Cerebellar nuclear complex (tissue), 1 donor: ENCODE data around the gene GAB2.
A peak's percentile ranks its signal among the peaks of the same experiment; 100 is the strongest.

Source experiments
- DNase-seq, 2 experiments: peaks; one replicate each; lab custom pipeline; 2025; lab: John Stamatoyannopoulos, UW

The GAB2 gene

GRCh38 chr11:78205691-78206090 is 211.9 kb downstream of the GAB2 start:
- no peak for DNase-seq

DNA sequence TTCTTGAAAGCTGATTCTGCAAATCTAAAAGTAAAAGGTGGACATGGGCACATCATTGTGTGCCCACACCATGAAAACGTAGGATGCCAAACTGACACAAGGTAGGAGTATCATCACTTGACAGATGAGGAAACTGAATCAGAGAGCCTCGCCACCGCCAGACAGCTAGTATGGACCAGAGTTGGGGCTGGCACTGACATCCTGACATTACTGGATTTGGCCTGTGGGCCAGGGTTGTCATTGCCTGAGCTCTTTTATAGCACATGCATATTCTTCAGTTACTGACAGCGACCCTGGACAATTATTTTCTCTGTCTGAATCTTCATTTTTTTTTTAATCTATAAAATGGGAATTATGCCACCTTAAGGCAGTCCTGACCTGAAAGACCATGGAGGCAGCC is 212.4 kb downstream of the GAB2 start:
- no peak for DNase-seq

GRCh38 chr11:78203184-78203583 is 214.4 kb downstream of the GAB2 start:
- no peak for DNase-seq

- no peak for DNase-seq
Measured at GRCh38 chr11:78202733-78203167, 214.9 kb downstream of the GAB2 start.

DNA sequence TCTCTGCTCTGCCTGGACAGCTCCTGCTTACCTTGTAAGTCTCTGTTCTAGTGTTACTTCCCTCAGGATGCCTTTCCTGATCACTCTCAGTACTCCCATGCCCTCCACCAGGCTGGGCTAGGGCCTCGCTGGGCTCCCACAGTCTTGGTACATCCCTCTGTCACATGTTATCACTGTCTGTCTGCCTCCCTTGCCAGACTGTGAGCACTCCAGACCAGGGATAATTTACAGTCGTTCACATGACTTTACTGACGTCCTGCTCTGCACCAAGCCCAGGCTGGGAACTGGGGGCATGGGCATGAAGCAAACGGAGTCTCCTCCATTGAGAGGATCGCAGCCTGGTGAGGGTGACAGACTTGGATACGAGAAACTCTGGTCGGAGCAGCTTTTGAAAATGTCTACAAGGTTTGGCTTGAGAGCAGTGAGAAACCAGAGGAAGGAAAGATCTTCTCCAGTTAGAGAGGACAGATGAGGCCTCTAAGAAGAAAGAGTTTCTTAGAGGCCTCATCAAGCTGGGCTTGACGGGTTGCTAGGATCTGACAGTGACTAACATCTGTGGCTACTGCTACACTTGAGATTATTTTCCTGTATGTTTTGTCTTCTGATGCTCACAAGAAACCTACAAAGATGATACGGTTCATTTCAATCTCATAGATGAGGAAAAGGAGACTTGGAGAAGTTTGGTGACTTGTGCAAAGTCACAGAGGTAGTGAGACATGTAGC is 216.4 kb downstream of the GAB2 start:
- no peak for DNase-seq

GRCh38 chr11:78200553-78200952 is 217.1 kb downstream of the GAB2 start:
- no peak for DNase-seq

DNA sequence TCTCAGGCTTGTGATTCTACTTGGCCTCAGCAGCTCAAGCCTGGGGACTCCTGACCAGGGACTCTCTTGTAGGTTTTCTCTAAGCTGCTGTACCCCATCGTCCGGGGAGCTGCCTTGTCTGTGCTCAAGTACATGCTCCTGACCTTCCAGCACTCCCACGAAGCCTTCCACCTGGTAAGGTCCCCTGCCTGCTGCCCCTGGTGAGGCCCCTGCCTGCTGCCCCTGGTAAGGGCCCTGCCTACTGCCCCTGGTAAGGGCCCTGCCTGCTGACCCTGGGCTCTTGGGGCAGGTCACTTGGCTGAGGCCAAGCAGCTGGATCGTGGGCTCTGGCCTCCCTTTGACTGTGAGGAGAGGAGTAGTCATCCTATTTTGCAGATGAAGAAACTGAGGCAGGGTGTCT is 217.6 kb downstream of the GAB2 start:
- DNase-seq = no peak

DNA sequence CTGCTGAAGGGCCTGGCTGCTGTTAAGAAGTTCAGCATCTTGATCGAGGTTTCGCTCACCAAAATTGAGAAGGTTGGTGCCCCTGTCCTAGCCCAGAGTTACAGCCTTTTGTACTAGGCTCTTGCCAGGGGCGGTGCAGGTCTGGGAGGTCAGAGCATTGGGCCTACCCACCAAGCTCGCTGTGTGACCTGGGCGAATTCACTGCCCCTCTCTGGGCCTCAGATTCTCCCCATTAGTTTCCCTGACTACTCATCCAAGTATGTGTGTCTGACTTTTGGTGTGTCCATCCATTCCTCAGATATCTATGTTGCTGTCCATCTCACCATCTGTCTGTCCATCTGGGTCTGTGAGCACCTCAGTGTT is 218.0 kb downstream of the GAB2 start:
- no peak for DNase-seq

DNA sequence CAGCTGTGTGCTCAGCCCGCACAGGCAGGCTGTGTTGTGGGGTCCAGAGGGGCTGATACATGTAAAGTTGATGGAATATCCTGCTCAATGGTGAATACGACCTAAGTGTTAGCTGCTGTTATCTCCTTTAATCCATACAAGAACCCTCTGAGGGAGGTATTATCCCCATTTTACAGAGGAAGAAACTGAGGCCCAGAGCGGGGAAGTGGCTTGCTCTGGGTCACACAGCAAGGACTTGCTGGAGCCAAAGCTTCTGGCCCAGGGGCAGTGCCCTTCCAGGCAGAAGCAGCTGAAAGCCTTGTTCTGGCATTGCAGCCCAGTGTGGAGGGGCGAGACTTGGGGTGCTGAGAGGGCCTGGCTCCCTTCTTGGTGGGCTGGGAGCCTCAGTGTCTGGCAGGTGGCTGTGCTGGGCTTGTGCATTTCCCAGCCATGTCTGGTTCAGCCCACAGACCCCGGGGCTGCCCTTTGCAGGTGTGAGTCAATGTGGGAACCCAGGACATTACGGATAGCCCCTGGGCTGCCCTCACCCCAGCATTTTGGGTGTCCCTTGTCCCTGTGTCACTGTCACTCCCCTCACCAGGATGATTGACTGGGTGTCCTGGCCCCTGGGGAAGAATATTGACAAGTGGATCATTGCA is 218.5 kb downstream of the GAB2 start:
- no peak for DNase-seq

DNA sequence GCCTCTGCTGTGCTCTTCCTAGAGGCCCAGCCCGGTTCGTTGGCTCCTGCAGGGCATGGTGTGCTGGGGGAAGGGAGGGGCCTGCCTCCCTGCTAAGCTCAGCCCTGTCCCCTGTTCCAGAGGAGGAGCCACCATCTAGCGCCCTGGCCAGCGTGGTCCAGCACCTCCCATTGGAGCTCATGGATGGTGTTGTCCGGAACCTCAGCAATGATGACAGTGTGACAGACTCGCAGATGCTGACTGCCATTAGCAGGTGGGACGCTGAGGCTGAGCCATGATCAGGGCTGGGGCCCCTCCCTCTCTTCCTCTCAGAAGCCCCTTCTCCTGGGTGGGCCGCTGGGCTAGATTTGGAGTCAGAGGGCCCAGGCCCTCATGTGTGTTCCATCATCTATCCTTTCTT is 219.8 kb downstream of the GAB2 start:
- no peak for DNase-seq

DNA sequence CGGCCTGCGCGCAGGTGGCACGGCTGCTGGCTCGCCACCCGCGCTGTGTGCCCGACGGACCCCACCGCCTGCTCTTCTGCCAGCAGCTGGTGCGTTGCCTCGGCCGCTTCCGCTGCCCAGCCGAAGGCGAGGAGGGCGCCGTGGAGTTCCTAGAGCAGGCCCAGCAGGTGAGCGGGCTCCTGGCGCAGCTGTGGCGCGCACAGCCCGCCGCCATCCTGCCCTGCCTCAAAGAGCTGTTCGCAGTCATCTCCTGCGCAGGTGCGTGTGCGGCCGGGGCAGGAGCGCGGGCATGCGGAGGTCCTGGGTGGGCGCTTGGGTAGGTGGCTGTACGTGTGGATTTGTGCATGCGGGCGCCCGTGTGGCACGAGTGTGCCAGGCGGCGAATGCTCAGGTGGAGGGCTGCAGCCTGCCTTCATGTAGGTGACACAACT is 220.9 kb downstream of the GAB2 start:
- no peak for DNase-seq

DNA sequence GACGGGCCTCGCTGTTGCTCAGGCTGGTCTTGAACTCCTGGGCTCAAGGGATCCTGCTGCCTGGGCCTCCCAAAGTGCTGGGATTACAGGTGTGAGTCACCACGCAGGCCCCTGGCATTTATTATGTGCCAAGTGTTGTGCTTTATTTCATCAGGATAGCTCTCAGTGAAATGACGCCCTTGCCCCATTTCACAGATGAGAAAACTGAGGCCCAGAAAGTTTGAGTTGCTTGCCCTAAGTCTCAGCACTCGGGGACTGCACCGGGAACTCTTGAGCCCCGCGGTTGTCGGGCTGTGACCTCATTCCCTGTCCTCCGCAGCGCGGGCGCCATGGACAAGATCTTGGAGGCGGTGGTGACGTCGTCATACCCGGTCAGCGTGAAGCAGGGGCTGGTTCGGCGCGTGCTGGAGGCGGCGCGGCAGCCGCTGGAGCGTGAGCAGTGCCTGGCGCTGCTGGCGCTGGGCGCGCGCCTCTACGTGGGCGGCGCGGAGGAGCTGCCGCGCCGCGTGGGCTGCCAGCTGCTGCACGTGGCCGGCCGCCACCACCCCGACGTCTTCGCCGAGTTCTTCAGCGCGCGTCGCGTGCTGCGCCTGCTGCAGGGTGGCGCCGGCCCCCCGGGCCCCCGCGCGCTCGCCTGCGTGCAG is 221.6 kb downstream of the GAB2 start:
- DNase-seq = no peak

GRCh38 chr11:78194490-78194889 is 223.1 kb downstream of the GAB2 start:
- no peak for DNase-seq

- DNase-seq = no peak
Measured at GRCh38 chr11:78193806-78194205, 223.8 kb downstream of the GAB2 start.

GRCh38 chr11:78192911-78193351 is 224.7 kb downstream of the GAB2 start:
- DNase-seq = no peak

GRCh38 chr11:78192223-78192719 is 225.3 kb downstream of the GAB2 start:
- DNase-seq = no peak

DNA sequence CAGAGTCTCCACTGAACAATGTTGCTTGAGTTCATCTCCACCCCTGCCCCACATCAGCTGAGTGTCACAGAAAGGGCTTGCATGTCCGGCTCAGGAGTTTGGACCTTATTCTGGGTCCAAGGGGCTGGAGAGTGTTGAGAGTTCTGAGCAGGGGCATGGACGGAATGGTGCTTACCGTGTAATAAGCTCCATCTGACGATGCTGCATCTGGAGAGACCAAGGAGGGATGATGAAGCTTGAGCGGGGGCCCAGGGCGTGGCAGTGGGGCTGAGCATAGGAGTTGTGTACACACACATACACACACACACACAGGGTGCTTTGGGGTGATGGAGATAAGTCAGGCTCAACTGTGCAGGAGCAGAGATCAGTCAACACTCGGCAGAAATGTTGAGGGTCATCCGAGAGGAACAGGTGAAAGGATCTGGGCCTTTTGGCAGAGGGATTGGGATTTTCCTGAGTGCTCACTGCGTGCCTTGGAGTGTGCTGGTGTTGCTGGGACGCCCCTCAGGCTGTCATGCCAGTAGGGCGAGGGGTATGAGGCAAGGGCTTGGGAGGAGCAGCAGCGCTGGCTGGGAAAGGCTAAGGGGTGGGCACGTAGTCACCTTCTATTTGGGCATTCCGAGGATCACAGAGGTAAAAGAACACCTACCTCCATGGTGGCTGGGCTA is 226.6 kb downstream of the GAB2 start:
- DNase-seq = no peak

GRCh38 chr11:78190374-78190773 is 227.2 kb downstream of the GAB2 start:
- no peak for DNase-seq

DNA sequence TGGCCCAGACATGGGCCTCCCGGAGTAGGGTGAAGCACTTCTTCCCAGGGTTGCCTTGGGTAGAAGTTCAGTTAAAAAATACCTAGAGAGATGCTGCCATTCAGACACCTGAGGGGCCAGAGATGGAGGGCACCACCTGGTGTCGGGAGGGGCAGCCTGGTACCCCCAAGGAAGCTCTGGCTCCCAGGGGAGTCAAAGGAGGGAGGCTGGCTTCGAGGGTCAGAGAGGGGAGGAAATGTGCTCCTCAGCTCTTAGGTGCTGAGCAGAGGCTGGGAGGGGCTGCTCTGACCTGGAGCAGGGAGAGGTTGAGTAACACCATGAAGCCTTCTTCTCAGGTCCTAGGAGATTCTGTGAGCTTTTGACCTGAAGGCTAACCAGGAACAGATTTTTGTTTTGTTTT is 227.8 kb downstream of the GAB2 start:
- DNase-seq = no peak

- no peak for DNase-seq
Measured at GRCh38 chr11:78189174-78189724, 228.4 kb downstream of the GAB2 start.

DNA sequence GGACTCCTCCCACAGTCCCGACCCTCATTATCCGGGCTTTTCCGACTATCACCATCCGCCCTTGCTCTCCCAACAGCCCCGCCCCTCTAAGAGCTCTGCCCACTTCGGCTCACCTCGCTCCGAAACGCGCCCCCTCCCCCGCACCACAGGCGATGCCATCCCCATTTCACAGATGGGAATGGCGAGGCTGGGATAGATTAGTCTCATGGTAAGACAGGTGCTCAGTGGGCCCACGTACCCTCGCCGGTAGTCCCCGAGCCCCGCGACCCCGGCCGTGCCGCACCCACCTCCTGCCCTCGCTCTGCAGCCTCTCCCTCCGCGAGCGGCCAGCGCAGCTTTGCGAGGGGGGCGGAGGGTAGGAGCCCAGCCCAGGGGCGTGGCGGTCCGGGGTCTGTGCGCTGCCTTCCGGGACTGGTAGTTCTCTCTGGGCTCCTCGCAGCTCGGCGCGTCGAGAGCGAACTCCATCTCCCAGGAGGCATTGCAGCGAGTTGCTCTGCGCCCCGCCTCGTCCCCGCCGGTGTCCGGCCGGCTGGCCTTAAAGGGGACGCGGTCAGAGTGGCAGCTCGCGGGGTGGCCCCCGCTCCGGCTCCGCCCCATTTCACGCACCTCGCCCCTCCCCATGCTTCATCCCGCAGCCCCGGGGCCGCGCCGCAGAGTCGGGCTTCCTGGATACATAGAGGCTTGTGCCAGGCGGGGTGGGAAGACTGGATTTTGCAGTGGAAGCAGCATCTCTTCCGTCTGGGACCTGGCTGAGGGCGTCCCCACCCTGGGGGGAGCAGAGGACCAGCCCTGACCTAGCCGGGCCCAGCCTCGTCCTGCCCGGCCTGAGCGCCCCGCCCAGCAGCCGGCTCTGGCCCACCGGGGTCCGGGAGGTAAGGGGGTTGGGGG is 229.1 kb downstream of the GAB2 start, which contains the start of the genes KCTD21 and USP35:
Gene KCTD21, minus strand, starts transcription at position 341 of the 888 bp plus-strand sequence. CDS start 14,072 bp downstream, outside the sequence.
Gene USP35, plus strand, starts transcription at position 634 of the 888 bp plus-strand sequence. CDS start 7,327 bp downstream, outside the sequence.
- peak; percentile 83 to 98 for DNase-seq
